Activated B cell treated with CpG ODN at 0.5 μM for 24 hours (primary cell): ENCODE results near the gene OSTN. TPM values are rescaled to one million over a fixed set of nuclear protein-coding genes. Genes with fewer than 3 reads are reported as not detected.
A peak's percentile ranks its signal among the peaks of the same experiment; 100 is the strongest.

ENCODE experiments used
- ATAC-seq: fragments of 200-7000 bp; cut with Tn5 transposase; one replicate; pipeline ENCODE4 v1.10.0; 2021; ENCODE audit warnings: low read depth, mild to moderate bottlenecking, moderate library complexity
- CTCF ChIA-PET: fragments of 350-600 bp; sonication (Branson Sonifier 250); formaldehyde crosslinking; loops from one replicate; lab custom pipeline; 2021; ENCODE audit warnings: antibody characterized with exemption; lab: Charles Lee
- POLR2A ChIA-PET: fragments of 350-600 bp; sonication (Branson Sonifier 250); formaldehyde crosslinking; loops from one replicate; lab custom pipeline; 2021; ENCODE audit warnings: antibody characterized with exemption; lab: Charles Lee
- DNase-seq: peaks from one replicate; pipeline ENCODE4 v3.0.0; 2022
- H3K27ac Mint-ChIP-seq: one replicate; pipeline ENCODE4 v1.8.0; 2020; ENCODE audit warnings: mixed read lengths
- H3K27me3 Mint-ChIP-seq: one replicate; pipeline ENCODE4 v1.8.0; 2021; ENCODE audit warnings: mixed read lengths
- H3K36me3 Mint-ChIP-seq: one replicate; pipeline ENCODE4 v1.8.0; 2021; ENCODE audit warnings: low read depth, mixed read lengths
- H3K4me1 Mint-ChIP-seq: one replicate; pipeline ENCODE4 v1.8.0; 2021; ENCODE audit warnings: mixed read lengths
- H3K4me3 Mint-ChIP-seq: one replicate; pipeline ENCODE4 v1.8.0; 2020; ENCODE audit warnings: mild to moderate bottlenecking, mixed read lengths
- H3K9me3 Mint-ChIP-seq: one replicate; pipeline ENCODE4 v1.8.0; 2020; ENCODE audit warnings: mixed read lengths
- intact Hi-C: fragments of 100-400 bp; cut with micrococcal nuclease; formaldehyde crosslinking; loops from one replicate; pipeline ENCODE4 v1.15.1; 2024
- total RNA-seq: library from RNA; stranded (reverse); gene quantifications from 2 replicates; pipeline ENCODE4 v1.2.3, GENCODE V29; 2022
- TF ChIP-seq, protein P1 (sequence below): fragments of 200-600 bp; IDR thresholded peaks from one replicate; pipeline ENCODE4 v1.8.0; 2022; ENCODE audit warnings: antibody characterized with exemption, mild to moderate bottlenecking

The OSTN gene
- total RNA-seq, 1 donor from 2014 or later, result not detected

DNA sequence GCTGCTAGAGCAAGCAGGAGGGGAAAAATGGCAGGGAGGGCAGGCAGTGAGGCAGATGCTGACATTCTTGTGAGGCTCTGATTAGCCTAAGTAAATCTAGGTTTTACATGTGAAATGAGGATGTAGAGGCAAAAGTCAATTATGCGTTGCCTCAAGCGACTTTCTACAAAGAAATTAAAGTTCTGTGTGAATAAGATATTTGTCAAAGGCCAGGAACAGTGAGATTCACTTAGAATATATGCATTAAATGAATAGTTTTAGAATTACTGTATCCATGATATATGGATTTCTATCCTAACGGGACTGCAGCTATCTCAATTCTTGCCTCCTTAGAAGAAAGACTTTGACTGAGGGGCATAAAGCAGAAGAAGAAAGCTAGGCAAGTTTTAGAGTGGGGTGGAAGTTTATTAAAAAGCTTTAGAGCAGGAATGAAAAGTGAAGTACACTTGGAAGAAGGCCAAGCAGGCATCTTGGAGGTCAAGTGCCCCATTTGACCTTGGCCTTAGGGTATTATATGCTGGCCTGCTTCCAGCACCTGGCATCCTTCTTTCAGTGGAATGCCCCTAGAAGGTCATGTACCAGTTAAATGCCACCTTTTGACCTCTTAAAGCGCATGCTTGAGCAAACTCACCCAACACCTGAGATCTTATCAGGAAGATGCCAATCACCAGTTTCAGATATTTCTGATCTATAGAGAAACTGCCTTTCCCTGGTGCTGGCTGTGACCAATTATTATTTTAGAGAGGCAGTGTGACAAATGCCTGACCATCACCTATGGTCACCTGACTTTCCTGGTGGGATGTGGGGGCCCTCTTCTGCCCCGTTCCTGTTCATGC is 38.2 kb downstream of the OSTN start:
- Mint-ChIP-seq H3K36me3 (no peaks in the 10 kb centered on the region), H3K4me1 (peaks cover 42% of the 10 kb centered on the region), H3K9me3 (no peaks in the 10 kb centered on the region), H3K27ac (peak overlapping the region; percentile 14), H3K27me3 (no peaks in the 10 kb centered on the region), H3K4me3 (no peak overlapping the region)
- DNase-seq, result no peak
- no peak for ATAC-seq
- CTCF ChIA-PET, result no interaction called here
- POLR2A ChIA-PET, result interaction anchor here (1.6 kb wide), 1 partner anchor 92 kb away, joined by 4 read pairs; the partner anchor contains the start of gene CCDC50
- TF ChIP-seq, protein P1, sequence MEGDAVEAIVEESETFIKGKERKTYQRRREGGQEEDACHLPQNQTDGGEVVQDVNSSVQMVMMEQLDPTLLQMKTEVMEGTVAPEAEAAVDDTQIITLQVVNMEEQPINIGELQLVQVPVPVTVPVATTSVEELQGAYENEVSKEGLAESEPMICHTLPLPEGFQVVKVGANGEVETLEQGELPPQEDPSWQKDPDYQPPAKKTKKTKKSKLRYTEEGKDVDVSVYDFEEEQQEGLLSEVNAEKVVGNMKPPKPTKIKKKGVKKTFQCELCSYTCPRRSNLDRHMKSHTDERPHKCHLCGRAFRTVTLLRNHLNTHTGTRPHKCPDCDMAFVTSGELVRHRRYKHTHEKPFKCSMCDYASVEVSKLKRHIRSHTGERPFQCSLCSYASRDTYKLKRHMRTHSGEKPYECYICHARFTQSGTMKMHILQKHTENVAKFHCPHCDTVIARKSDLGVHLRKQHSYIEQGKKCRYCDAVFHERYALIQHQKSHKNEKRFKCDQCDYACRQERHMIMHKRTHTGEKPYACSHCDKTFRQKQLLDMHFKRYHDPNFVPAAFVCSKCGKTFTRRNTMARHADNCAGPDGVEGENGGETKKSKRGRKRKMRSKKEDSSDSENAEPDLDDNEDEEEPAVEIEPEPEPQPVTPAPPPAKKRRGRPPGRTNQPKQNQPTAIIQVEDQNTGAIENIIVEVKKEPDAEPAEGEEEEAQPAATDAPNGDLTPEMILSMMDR, result no peak
- intact Hi-C loops, result loop anchor here (5.0 to 10.0 kb wide), 2 partner anchors 100 to 352 kb away; no protein-coding TSS in a partner anchor

DNA sequence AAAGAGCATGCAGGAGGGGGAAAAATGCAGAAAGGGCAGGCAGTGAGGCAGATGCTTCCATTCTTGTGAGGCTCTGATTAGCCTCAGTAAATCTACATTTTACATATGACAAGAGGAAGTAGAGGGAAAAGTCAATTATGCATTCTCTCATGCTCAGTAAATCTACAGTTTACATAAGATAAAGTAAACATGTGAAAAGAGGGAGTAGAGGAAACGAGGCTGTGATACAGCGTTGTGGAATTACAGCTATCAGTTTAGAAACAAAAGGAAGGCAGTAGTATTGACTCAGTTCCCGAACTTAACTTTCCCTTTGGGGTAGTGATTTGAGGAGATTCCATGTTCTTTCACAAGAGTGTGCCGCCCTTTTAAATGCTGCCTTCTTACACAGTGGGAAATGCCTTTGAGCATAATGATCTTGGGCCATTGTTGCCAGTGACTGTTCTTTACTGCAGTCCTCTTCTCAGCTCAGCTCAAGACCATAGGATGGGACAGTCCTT is 39.3 kb downstream of the OSTN start:
- peak overlapping the region; percentile 59 for H3K27ac Mint-ChIP-seq
- no peaks in the 10 kb centered on the region for H3K27me3 Mint-ChIP-seq
- H3K4me1 Mint-ChIP-seq, result peaks cover 42% of the 10 kb centered on the region
- TF ChIP-seq, protein P1, result no peak
- POLR2A ChIA-PET, result interaction anchor here (1.6 kb wide), 1 partner anchor 91 kb away, joined by 4 read pairs; the partner anchor contains the start of gene CCDC50
- intact Hi-C loops, result loop anchor here (5.0 to 10.0 kb wide), 2 partner anchors 101 to 354 kb away; no protein-coding TSS in a partner anchor
- ATAC-seq (no peak), DNase-seq (no peak)
- no peaks in the 10 kb centered on the region for H3K36me3 Mint-ChIP-seq
- H3K4me3 Mint-ChIP-seq, result no peak overlapping the region
- H3K9me3 Mint-ChIP-seq, result no peaks in the 10 kb centered on the region
- CTCF ChIA-PET, result no interaction called here

DNA sequence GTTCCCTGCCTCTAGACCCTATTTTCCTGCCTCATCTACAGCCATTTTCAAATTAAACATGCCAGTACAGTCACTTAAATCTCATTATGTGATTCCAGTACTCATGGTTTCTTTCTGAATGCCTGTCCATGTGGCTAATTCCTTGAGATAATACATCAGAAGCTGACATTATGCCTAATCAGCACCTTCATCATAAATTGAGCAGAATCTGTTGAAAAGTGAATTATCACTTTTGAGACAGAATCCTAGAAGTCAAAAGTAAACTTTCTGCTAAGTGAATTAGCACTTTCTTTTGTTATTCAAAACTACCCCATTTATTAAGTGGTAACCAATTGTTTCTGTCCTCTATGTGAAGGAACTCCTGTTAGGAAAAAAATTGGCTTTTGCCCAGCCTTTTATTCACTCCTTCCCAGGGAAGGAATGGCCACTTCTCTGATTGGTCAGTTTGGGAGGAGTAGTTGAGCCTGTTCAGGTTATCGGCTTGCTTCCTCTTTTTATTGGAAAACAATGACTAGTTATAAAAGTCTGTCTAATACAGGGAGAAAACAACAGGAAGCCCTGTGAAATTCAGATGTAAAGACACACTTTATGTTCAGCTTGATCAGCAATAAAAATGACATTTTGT is 40.5 kb downstream of the OSTN start:
- DNase-seq (no peak), ATAC-seq (no peak)
- TF ChIP-seq, protein P1, result no peak
- no peak overlapping the region for H3K27ac Mint-ChIP-seq
- intact Hi-C loops, result loop anchor here (5.0 to 10.0 kb wide), 2 partner anchors 102 to 355 kb away; no protein-coding TSS in a partner anchor
- no peak overlapping the region for H3K4me3 Mint-ChIP-seq
- POLR2A ChIA-PET, result no interaction called here
- H3K4me1 Mint-ChIP-seq, result peaks cover 42% of the 10 kb centered on the region
- no peaks in the 10 kb centered on the region for H3K9me3 Mint-ChIP-seq
- no peaks in the 10 kb centered on the region for H3K36me3 Mint-ChIP-seq
- CTCF ChIA-PET, result no interaction called here
- H3K27me3 Mint-ChIP-seq, result no peaks in the 10 kb centered on the region

DNA sequence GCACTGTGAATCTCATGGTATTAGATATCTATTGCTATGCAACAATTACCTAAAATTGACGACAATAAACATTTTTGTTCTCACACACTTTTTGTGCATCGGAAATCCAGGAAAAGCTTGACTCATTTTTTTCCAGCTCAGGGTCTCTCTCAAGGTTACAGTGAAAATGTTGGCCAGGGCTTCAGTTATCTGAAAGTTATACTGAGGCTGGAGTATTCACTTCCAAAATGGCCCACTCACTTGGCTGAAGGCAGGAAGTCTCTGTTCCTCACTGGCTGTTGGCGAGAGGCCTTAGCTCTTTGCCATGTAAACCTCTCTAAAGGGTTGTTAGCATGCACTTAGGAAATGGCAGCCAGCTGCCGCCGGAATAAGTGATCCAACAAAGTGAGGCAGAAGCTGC is 41.4 kb downstream of the OSTN start:
- ATAC-seq (no peak), DNase-seq (no peak)
- intact Hi-C loops, result no loop called here
- CTCF ChIA-PET, result no interaction called here
- Mint-ChIP-seq H3K9me3 (no peaks in the 10 kb centered on the region), H3K4me3 (no peak overlapping the region), H3K36me3 (no peaks in the 10 kb centered on the region), H3K27me3 (no peaks in the 10 kb centered on the region), H3K4me1 (peaks cover 44% of the 10 kb centered on the region), H3K27ac (no peak overlapping the region)
- TF ChIP-seq, protein P1, result no peak
- POLR2A ChIA-PET, result no interaction called here
